GM23338 (cell line): Measurements from ENCODE around the gene MCAM. TPM values are rescaled to one million over a fixed set of nuclear protein-coding genes. Genes with fewer than 3 reads are reported as not detected.

Experiments used
- ATAC-seq: fragments of 200-7000 bp; cut with Tn5 transposase; 3 replicates; pipeline ENCODE4 v1.9.1; 2020
- DNase-seq: peaks from one replicate; pipeline ENCODE4 v3.0.0-alpha.2; 2015; ENCODE audit warnings: low spot score
- H2AFZ ChIP-seq: fragments of 200-600 bp; sonication (generic); 2 replicates; pipeline ENCODE4 v1.8.0; 2016; ENCODE audit warnings: antibody characterized with exemption, mild to moderate bottlenecking, moderate library complexity
- H3F3A ChIP-seq: fragments of 200-600 bp; sonication (generic); replicated peaks from 2 replicates; pipeline ENCODE4 v1.8.0; 2017; ENCODE audit warnings: antibody characterized with exemption, mixed run types, low read depth
- H3K27ac ChIP-seq: fragments of 200-600 bp; sonication (generic); 2 replicates; pipeline ENCODE4 v1.6.1; 2016; ENCODE audit warnings: low read depth
- H3K27me3 ChIP-seq: fragments of 200-600 bp; sonication (generic); 2 replicates; pipeline ENCODE4 v1.8.0; 2016; ENCODE audit warnings: mild to moderate bottlenecking, mixed run types, moderate library complexity; ENCODE audit not compliant: insufficient read depth
- H3K36me3 ChIP-seq: fragments of 200-600 bp; sonication (generic); 2 replicates; pipeline ENCODE4 v1.8.0; 2016; ENCODE audit warnings: mild to moderate bottlenecking; ENCODE audit not compliant: insufficient read depth
- H3K4me1 ChIP-seq: fragments of 200-600 bp; sonication (generic); 2 replicates; pipeline ENCODE4 v1.8.0; 2016; ENCODE audit warnings: mild to moderate bottlenecking, moderate library complexity; ENCODE audit not compliant: insufficient read depth
- H3K4me2 ChIP-seq: fragments of 200-600 bp; sonication (generic); 2 replicates; pipeline ENCODE4 v1.7.1; 2017; ENCODE audit warnings: mixed run types
- H3K4me3 ChIP-seq: fragments of 200-600 bp; sonication (generic); 2 replicates; pipeline ENCODE4 v1.6.1; 2016; ENCODE audit warnings: mixed run types
- H3K79me2 ChIP-seq: fragments of 200-600 bp; sonication (generic); replicated peaks from 2 replicates; pipeline ENCODE4 v1.8.0; 2017; ENCODE audit warnings: mild to moderate bottlenecking; ENCODE audit not compliant: insufficient read depth
- H3K9me2 ChIP-seq: fragments of 200-600 bp; sonication (generic); 2 replicates; pipeline ENCODE4 v1.8.0; 2017; ENCODE audit not compliant: insufficient read depth
- H4K20me1 ChIP-seq: fragments of 200-600 bp; sonication (generic); replicated peaks from 2 replicates; pipeline ENCODE4 v1.8.0; 2017; ENCODE audit warnings: mild to moderate bottlenecking; ENCODE audit not compliant: insufficient read depth
- H3K27ac Mint-ChIP-seq: 2 replicates; pipeline ENCODE4 v1.8.0; 2020; ENCODE audit warnings: inconsistent platforms, mild to moderate bottlenecking, moderate library complexity, mixed read lengths
- H3K27me3 Mint-ChIP-seq: 3 replicates; pipeline ENCODE4 v1.8.0; 2022; ENCODE audit warnings: low read depth, mild to moderate bottlenecking, moderate library complexity, mixed read lengths, inconsistent platforms; ENCODE audit not compliant: insufficient read depth, poor library complexity
- H3K36me3 Mint-ChIP-seq: 3 replicates; pipeline ENCODE4 v1.8.0; 2021; ENCODE audit warnings: low read depth, mild to moderate bottlenecking, inconsistent platforms, moderate library complexity, mixed read lengths
- H3K4me1 Mint-ChIP-seq: 3 replicates; pipeline ENCODE4 v1.8.0; 2020; ENCODE audit warnings: mild to moderate bottlenecking, inconsistent platforms, mixed read lengths
- H3K4me3 Mint-ChIP-seq: 3 replicates; pipeline ENCODE4 v1.8.0; 2021; ENCODE audit warnings: moderate library complexity, mild to moderate bottlenecking, inconsistent platforms, mixed read lengths
- H3K9me3 Mint-ChIP-seq: 3 replicates; pipeline ENCODE4 v1.8.0; 2020; ENCODE audit warnings: moderate library complexity, mild to moderate bottlenecking, inconsistent platforms, mixed read lengths
- CREB1 ChIP-seq: fragments of 250-450 bp; sonication (Bioruptor Pico); IDR thresholded peaks from 2 replicates; pipeline ENCODE4 v1.5.0; 2020; ENCODE audit warnings: low read depth, mild to moderate bottlenecking, moderate library complexity
- CTCF ChIP-seq, 2 experiments: fragments of 200-600 bp in 1 of 2; sonication (generic) in 1 of 2; conservative IDR thresholded peaks; 2 replicates each; pipeline versions ENCODE4 v1.5.1 to v1.6.1; 2016 to 2017; ENCODE audit warnings: antibody characterized with exemption in 2 of 2, low read depth in 2 of 2, mild to moderate bottlenecking in 2 of 2, moderate library complexity in 1 of 2
- ETS1 ChIP-seq: IDR thresholded peaks from 2 replicates; pipeline ENCODE4 v1.6.1; 2016; ENCODE audit warnings: antibody characterized with exemption
- EZH2 ChIP-seq: fragments of 200-600 bp; sonication (generic); IDR thresholded peaks from one replicate; pipeline ENCODE4 v1.8.0; 2017; ENCODE audit warnings: antibody characterized with exemption, mild to moderate bottlenecking, low read depth; ENCODE audit not compliant: unreplicated experiment
- EZH2phosphoT487 ChIP-seq: fragments of 200-600 bp; sonication (generic); IDR thresholded peaks from one replicate; pipeline ENCODE4 v1.8.1; 2018; ENCODE audit warnings: antibody characterized with exemption; ENCODE audit not compliant: unreplicated experiment
- JUNB ChIP-seq: IDR thresholded peaks from one replicate; pipeline ENCODE4 v1.6.1; 2016; ENCODE audit warnings: antibody characterized with exemption; ENCODE audit not compliant: unreplicated experiment
- NANOG ChIP-seq: IDR thresholded peaks from 2 replicates; pipeline ENCODE4 v1.6.1; 2016; ENCODE audit warnings: antibody characterized with exemption, borderline replicate concordance
- POLR2AphosphoS5 ChIP-seq: IDR thresholded peaks from 2 replicates; pipeline ENCODE4 v1.6.1; 2016; ENCODE audit warnings: antibody characterized with exemption, low read depth
- REST ChIP-seq: IDR thresholded peaks from one replicate; pipeline ENCODE4 v1.6.1; 2018; ENCODE audit warnings: antibody characterized with exemption; ENCODE audit not compliant: unreplicated experiment
- STAT1 ChIP-seq: IDR thresholded peaks from one replicate; pipeline ENCODE4 v1.6.1; 2016; ENCODE audit warnings: antibody characterized with exemption; ENCODE audit not compliant: unreplicated experiment
- ZNF114 ChIP-seq: fragments of 250-450 bp; sonication (Bioruptor Pico); IDR thresholded peaks from 2 replicates; pipeline ENCODE4 v1.5.0; 2020; ENCODE audit warnings: mild to moderate bottlenecking, moderate library complexity
- ZNF331 ChIP-seq: fragments of 250-450 bp; sonication (Bioruptor Pico); IDR thresholded peaks from 2 replicates; pipeline ENCODE4 v1.5.0; 2020; ENCODE audit warnings: low read depth, mild to moderate bottlenecking, moderate library complexity
- polyA plus RNA-seq: library from polyadenylated mRNA; unstranded; fragments of >200 nt; fragmentation: Nextera tagmentation; extraction: Ambion mirVana; gene quantifications from 2 replicates; pipeline ENCODE4 v1.2.1, GENCODE V29; 2016
- total RNA-seq: library from RNA; depleted of rRNA; stranded (reverse); fragments of >200 nt; shearing (Covaris generic); gene quantifications from 2 replicates; pipeline ENCODE4 v1.2.3, GENCODE V29; 2014

MCAM gene
- total and polyA plus RNA-seq, 2 experiments from 2014 or later: 8.9 to 79.5 TPM

GRCh38 chr11:119363081-119363850 is 46.3 kb upstream of the MCAM start:
- peaks cover 38% of the 10 kb centered on the region for H3K27me3 Mint-ChIP-seq
- peaks cover 2% of the 10 kb centered on the region; the same call in 1 of the 3 replicates for H3K9me3 Mint-ChIP-seq
- Histone ChIP-seq H3K4me2 (peak overlapping the region; percentile 92), H3K36me3 (no peaks in the 10 kb centered on the region), H3K79me2 (no peaks in the 10 kb centered on the region), H3F3A (no peaks in the 10 kb centered on the region; the same call in 1 of the 2 replicates), H3K27me3 (peaks cover 49% of the 10 kb centered on the region), H2AFZ (peak overlapping the region; percentile 56; the same call in 1 of the 2 replicates), H3K9me2 (no peaks in the 10 kb centered on the region), H3K4me1 (peaks cover 44% of the 10 kb centered on the region), H3K4me3 (peak overlapping the region; percentile 70), H3K27ac (no peak overlapping the region), H4K20me1 (0 out of 2 replicates have a peak, but pooled peaks cover 4% of the 10 kb centered on the region)
- DNase-seq (peak; percentile 40), ATAC-seq (peak; percentile 16)
- no peak overlapping the region for H3K27ac Mint-ChIP-seq
- peak overlapping the region; percentile 63; the same call in 2 of the 3 replicates for H3K4me3 Mint-ChIP-seq
- H3K36me3 Mint-ChIP-seq: peaks cover 11% of the 10 kb centered on the region
- peak; percentile 41 for TF ChIP-seq EZH2
- no peak for TF ChIP-seq CTCF (conservative IDR thresholded peaks at IDR 0.05; ENCODE audit: low read depth in 2 of 2)
- H3K4me1 Mint-ChIP-seq: peaks cover 48% of the 10 kb centered on the region

GRCh38 chr11:119362741-119363080 is 45.8 kb upstream of the MCAM start:
- Histone ChIP-seq H2AFZ (no peak overlapping the region), H3F3A (no peaks in the 10 kb centered on the region; the same call in 1 of the 2 replicates), H4K20me1 (peaks cover 4% of the 10 kb centered on the region; the same call in 1 of the 2 replicates), H3K36me3 (no peaks in the 10 kb centered on the region), H3K4me2 (peak overlapping the region; percentile 92), H3K27ac (no peak overlapping the region), H3K27me3 (peaks cover 53% of the 10 kb centered on the region), H3K9me2 (no peaks in the 10 kb centered on the region), H3K4me3 (no peak overlapping the region), H3K79me2 (no peaks in the 10 kb centered on the region), H3K4me1 (peaks cover 40% of the 10 kb centered on the region)
- H3K4me3 Mint-ChIP-seq: peak overlapping the region; percentile 46
- ATAC-seq (no peak), DNase-seq (no peak)
- H3K27me3 Mint-ChIP-seq: peaks cover 38% of the 10 kb centered on the region
- H3K9me3 Mint-ChIP-seq: peaks cover 2% of the 10 kb centered on the region; the same call in 1 of the 3 replicates
- H3K27ac Mint-ChIP-seq: no peak overlapping the region
- H3K36me3 Mint-ChIP-seq: peaks cover 15% of the 10 kb centered on the region
- H3K4me1 Mint-ChIP-seq: peaks cover 44% of the 10 kb centered on the region
- TF ChIP-seq ETS1 (no peak), NANOG (no peak), POLR2AphosphoS5 (no peak), STAT1 (no peak), REST (no peak), ZNF331 (no peak), CTCF (conservative IDR thresholded peaks at IDR 0.05; ENCODE audit: low read depth in 2 of 2) (no peak), EZH2phosphoT487 (no peak), ZNF114 (CRISPR knock-in tag) (no peak), CREB1 (CRISPR knock-in tag) (no peak), EZH2 (no peak), JUNB (no peak)
